ENCODE results near the gene MAP3K4. TPM values are rescaled to one million over a fixed set of nuclear protein-coding genes. Genes with fewer than 3 reads are reported as not detected.

The MAP3K4 gene
- total RNA-seq, 1 donor from 2014 or later: 59.8 TPM

DNA sequence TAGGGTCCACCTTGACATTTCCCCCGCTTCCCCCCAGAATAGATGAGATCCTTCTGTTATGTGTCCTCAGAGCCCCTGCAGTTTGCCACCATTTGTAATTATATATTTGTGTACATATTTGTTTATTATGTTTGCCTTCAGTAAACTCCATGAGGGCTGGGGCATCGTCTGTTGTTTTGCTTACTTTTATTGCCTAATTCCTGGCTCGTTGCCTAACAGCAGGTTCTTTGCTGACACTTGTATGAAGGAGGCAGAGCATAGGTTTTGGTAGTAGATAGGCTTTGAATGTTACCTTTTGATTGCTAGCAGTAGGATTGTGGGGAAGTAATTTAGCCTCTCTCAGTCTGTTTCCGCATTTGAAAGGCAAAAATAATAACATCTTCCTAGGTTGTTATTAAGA is 9.9 kb downstream of the MAP3K4 start:
- no peak overlapping the region for H3K4me3 Mint-ChIP-seq
- H3K9me3 Mint-ChIP-seq: no peaks in the 10 kb centered on the region
- no peaks in the 10 kb centered on the region for H3K36me3 Mint-ChIP-seq
- no peaks in the 10 kb centered on the region for H3K27me3 Mint-ChIP-seq (ENCODE audit: low read depth)
- TF ChIP-seq, protein P1, sequence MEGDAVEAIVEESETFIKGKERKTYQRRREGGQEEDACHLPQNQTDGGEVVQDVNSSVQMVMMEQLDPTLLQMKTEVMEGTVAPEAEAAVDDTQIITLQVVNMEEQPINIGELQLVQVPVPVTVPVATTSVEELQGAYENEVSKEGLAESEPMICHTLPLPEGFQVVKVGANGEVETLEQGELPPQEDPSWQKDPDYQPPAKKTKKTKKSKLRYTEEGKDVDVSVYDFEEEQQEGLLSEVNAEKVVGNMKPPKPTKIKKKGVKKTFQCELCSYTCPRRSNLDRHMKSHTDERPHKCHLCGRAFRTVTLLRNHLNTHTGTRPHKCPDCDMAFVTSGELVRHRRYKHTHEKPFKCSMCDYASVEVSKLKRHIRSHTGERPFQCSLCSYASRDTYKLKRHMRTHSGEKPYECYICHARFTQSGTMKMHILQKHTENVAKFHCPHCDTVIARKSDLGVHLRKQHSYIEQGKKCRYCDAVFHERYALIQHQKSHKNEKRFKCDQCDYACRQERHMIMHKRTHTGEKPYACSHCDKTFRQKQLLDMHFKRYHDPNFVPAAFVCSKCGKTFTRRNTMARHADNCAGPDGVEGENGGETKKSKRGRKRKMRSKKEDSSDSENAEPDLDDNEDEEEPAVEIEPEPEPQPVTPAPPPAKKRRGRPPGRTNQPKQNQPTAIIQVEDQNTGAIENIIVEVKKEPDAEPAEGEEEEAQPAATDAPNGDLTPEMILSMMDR (IDR thresholded peaks at IDR 0.05; ENCODE audit: unreplicated experiment): no peak
- DNase-seq (ENCODE audit: low spot score in 2 of 2, unreplicated experiment in 2 of 2): no peak
- H3K4me1 Mint-ChIP-seq: peaks cover 10% of the 10 kb centered on the region
- H3K27ac Mint-ChIP-seq: no peak overlapping the region

DNA sequence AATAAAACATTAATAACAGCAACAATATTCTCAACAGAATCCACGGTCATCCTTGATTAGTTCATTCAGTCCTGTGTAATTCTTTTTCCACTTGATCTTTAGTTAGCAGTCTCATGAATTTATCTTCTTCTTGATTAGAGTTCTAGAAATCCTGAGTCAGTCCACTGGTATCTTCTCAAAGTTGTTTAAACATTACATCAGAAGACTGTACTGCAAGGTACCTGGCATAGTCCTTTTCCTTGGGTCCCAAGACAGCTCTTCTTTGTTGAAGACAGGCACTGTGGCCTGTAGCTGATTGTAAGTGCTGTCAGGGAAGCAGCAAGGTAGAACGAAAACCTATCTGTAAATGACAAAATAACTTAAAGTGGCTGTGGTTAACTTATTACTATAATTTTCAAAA is 11.8 kb downstream of the MAP3K4 start:
- Mint-ChIP-seq H3K9me3 (no peaks in the 10 kb centered on the region), H3K36me3 (no peaks in the 10 kb centered on the region), H3K27ac (no peak overlapping the region), H3K27me3 (ENCODE audit: low read depth) (no peaks in the 10 kb centered on the region), H3K4me1 (peaks cover 10% of the 10 kb centered on the region), H3K4me3 (no peak overlapping the region)
- TF ChIP-seq, protein P1 (IDR thresholded peaks at IDR 0.05; ENCODE audit: unreplicated experiment): no peak
- DNase-seq (ENCODE audit: low spot score in 2 of 2, unreplicated experiment in 2 of 2): no peak

DNA sequence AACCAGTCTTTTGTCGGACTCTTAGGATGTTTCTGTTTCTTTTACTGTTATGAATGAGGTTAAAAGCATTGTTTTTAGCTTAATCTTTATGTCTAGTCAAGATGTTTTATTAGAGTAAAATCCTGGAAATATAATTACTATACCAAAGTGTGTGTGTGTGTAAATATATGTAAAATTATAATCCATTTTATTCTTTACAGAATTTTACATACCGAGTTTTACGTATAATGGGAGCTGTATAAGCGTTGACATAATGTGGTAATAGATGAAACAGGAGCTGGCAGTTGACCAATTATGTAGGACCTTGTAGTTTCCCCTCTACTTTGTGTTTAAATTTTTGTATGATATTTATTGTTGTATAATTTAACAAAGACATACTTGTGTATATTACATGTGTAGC is 16.7 kb downstream of the MAP3K4 start:
- H3K27ac Mint-ChIP-seq: no peak overlapping the region
- peaks cover 18% of the 10 kb centered on the region for H3K4me1 Mint-ChIP-seq
- DNase-seq (ENCODE audit: low spot score in 2 of 2, unreplicated experiment in 2 of 2): no peak
- no peak overlapping the region for H3K4me3 Mint-ChIP-seq
- TF ChIP-seq, protein P1 (IDR thresholded peaks at IDR 0.05; ENCODE audit: unreplicated experiment): no peak
- peaks cover 3% of the 10 kb centered on the region for H3K36me3 Mint-ChIP-seq
- H3K9me3 Mint-ChIP-seq: no peaks in the 10 kb centered on the region
- no peaks in the 10 kb centered on the region for H3K27me3 Mint-ChIP-seq (ENCODE audit: low read depth)

DNA sequence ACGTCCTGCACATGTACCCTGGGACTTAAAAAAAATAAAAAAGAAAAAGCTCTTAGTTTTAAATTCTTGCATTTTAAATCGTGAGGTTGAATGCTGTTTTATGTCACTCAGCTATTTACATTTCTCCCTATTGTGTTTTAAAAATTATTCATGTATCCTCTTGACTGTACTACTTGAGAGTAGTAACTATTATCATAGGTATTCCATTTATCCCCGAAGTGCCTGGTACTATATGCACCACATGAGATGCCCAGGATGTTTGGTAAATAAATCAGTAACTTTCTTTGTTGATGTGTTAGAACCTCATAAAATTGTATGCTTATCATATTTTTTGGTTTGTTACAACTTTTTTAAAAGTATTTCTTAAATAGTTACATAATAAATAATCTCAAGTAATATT is 18.4 kb downstream of the MAP3K4 start:
- H3K27ac Mint-ChIP-seq: no peak overlapping the region
- H3K9me3 Mint-ChIP-seq: no peaks in the 10 kb centered on the region
- H3K4me3 Mint-ChIP-seq: no peak overlapping the region
- TF ChIP-seq, protein P1 (IDR thresholded peaks at IDR 0.05; ENCODE audit: unreplicated experiment): no peak
- peaks cover 3% of the 10 kb centered on the region for H3K36me3 Mint-ChIP-seq
- H3K27me3 Mint-ChIP-seq (ENCODE audit: low read depth): no peaks in the 10 kb centered on the region
- no peak for DNase-seq (ENCODE audit: low spot score in 2 of 2, unreplicated experiment in 2 of 2)
- peaks cover 18% of the 10 kb centered on the region for H3K4me1 Mint-ChIP-seq

DNA sequence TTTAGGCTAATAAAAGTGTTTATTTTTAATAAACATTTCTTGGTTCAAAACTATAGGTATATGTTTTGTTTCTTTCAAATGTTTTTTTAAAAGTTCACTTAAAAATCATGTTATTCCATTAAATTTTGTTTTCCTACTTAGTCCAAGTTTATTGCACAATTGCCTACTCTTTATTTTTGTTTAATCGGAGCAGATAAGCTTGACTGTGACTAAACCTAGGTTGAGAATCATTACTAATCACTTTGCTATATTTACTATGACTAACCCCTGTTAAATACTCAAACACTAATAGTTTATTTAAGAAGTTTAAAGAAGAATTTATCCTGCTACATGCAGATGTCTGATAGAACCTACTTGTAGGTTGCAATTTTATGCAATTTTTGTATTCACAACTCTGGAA is 18.8 kb downstream of the MAP3K4 start:
- DNase-seq (ENCODE audit: low spot score in 2 of 2, unreplicated experiment in 2 of 2): no peak
- peaks cover 5% of the 10 kb centered on the region for H3K36me3 Mint-ChIP-seq
- peaks cover 18% of the 10 kb centered on the region for H3K4me1 Mint-ChIP-seq
- no peak overlapping the region for H3K4me3 Mint-ChIP-seq
- no peak overlapping the region for H3K27ac Mint-ChIP-seq
- TF ChIP-seq, protein P1 (IDR thresholded peaks at IDR 0.05; ENCODE audit: unreplicated experiment): no peak
- no peaks in the 10 kb centered on the region for H3K9me3 Mint-ChIP-seq
- H3K27me3 Mint-ChIP-seq (ENCODE audit: low read depth): no peaks in the 10 kb centered on the region

All from mesothelial cell of epicardium (in vitro differentiated cells).